HepG2 (cell line): ENCODE data around the gene IGF2.

Source experiments
- CTCF ChIP-seq: sonication (generic); formaldehyde crosslinking; IDR thresholded peaks from 2 replicates; pipeline ENCODE4 v1.5.0; 2020; ENCODE audit warnings: mild to moderate bottlenecking, missing genetic modification reagents, moderate library complexity
- EZH2 ChIP-seq: conservative IDR thresholded peaks from 2 replicates; pipeline ENCODE4 v1.6.1; 2012; ENCODE audit warnings: mild to moderate bottlenecking, low read depth, low read length, moderate library complexity
- HCFC1 ChIP-seq: fragments of 150-350 bp; IDR thresholded peaks from 2 replicates; pipeline ENCODE4 v1.6.1; 2014; ENCODE audit warnings: low read depth, low read length
- RFXAP ChIP-seq: sonication (generic); formaldehyde crosslinking; IDR thresholded peaks from 2 replicates; pipeline ENCODE4 v1.4.0; 2020; ENCODE audit warnings: missing genetic modification reagents, borderline replicate concordance

- no peak for TF ChIP-seq CTCF (CRISPR knock-in tag)
- no peak for TF ChIP-seq EZH2
- no peak for TF ChIP-seq HCFC1
- no peak for TF ChIP-seq RFXAP (CRISPR knock-in tag)
Measured at GRCh38 chr11:2144544-2145248, 5.5 kb upstream of the IGF2 start.
